ENCODE data around the gene MELTF.
"Not testable (repeated sequence)": the region's sequence is repeated elsewhere in the genome, so short reads cannot be mapped to it uniquely, and the experiment has no call there.

The MELTF gene

GRCh38 chr3:197029511-197030167 is at the start of gene MELTF:
Gene MELTF (minus strand): TSS chr3:197029817. CDS start chr3:197029702, 115 bp downstream.
- peak; percentile 27 for TF ChIP-seq CTCF (conservative IDR thresholded peaks at IDR 0.05; ENCODE audit: control insufficient read depth, insufficient read depth, low read depth, low read length)
- H3K4me3 ChIP-seq (ENCODE audit: control insufficient read depth, low read depth, low read length), result peak within 1 kb of the TSS; percentile 41
- DNase-seq (ENCODE audit: low read depth), result peak; percentile 64

- H3K4me3 ChIP-seq (ENCODE audit: control insufficient read depth, low read depth, low read length), result no peak overlapping the region
- no peak for TF ChIP-seq CTCF (conservative IDR thresholded peaks at IDR 0.05; ENCODE audit: control insufficient read depth, insufficient read depth, low read depth, low read length)
- DNase-seq (ENCODE audit: low read depth), result no peak
Measured at GRCh38 chr3:197076415-197076814, 46.8 kb upstream of the MELTF start.

GRCh38 chr3:197068077-197068476 is 38.5 kb upstream of the MELTF start:
- DNase-seq (ENCODE audit: low read depth), result no peak
- no peak overlapping the region for H3K4me3 ChIP-seq (ENCODE audit: control insufficient read depth, low read depth, low read length)
- TF ChIP-seq CTCF (conservative IDR thresholded peaks at IDR 0.05; ENCODE audit: control insufficient read depth, insufficient read depth, low read depth, low read length), result no peak

DNA sequence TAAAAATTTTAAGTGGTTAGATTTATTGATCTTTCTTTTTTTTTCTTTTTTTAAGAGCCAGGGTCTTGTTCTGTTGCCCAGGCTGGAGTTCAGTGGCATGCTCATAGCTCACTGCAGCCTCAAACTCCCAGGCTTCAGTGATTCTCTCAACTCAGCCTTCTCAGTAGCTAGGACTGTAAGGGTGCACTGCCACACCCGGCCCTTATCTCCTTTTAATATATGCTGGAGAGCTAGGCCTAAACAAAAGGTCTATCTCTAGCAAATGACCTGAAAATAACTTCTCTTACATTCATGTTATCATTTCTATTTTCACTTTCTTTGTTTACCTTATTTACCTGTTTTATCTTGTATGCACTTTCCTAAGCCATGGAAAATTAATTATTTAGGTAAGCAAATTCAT is 35.2 kb upstream of the MELTF start:
- no peak overlapping the region for H3K4me3 ChIP-seq (ENCODE audit: control insufficient read depth, low read depth, low read length)
- DNase-seq (ENCODE audit: low read depth), result no peak
- TF ChIP-seq CTCF (conservative IDR thresholded peaks at IDR 0.05; ENCODE audit: control insufficient read depth, insufficient read depth, low read depth, low read length), result no peak

DNA sequence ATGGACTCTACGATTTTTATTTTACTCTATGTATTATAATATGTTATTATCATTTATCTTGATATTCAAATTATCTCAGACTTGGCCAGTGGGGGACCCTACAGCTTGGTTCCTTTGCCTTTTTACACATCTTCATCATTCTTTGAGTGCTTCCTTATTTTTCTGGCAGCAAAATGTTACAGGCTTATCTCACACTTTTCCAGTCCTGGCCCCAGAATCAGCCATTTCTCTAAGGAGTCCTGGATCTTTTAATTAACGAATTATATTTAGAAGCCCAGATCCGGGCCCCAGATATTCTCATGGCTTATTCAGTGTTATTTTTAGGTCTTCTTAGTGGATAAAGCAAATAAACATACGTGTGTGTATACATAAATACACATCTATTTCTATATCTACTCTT is 32.8 kb upstream of the MELTF start:
- no peak overlapping the region for H3K4me3 ChIP-seq (ENCODE audit: control insufficient read depth, low read depth, low read length)

GRCh38 chr3:197051637-197052036 is 22.0 kb upstream of the MELTF start:
- DNase-seq (ENCODE audit: low read depth); H3K4me3 ChIP-seq (ENCODE audit: control insufficient read depth, low read depth, low read length): not testable (repeated sequence)

More for the DNA sequence above, 32.8 kb upstream of the MELTF start:
- DNase-seq (ENCODE audit: low read depth), result no peak
- no peak for TF ChIP-seq CTCF (conservative IDR thresholded peaks at IDR 0.05; ENCODE audit: control insufficient read depth, insufficient read depth, low read depth, low read length)

DNA sequence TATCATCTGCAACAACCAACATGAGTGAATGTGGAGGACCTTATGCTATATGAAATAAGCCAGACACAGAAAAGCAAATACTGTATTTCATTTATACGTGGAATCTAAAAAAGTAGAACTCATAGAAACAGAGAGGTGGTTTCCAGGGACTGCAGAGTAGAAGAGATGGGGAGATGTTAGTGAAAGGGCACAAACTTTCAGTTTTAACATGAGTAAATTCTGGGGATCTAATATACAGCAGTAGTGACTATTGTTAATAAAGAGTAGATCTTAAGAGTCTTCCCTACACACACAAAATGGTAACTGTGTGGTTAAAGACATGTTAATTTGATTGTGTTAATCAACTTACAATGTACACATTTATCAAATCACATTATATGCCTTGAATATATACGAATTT is 20.9 kb upstream of the MELTF start:
- DNase-seq (ENCODE audit: low read depth), result no peak
- no peak overlapping the region for H3K4me3 ChIP-seq (ENCODE audit: control insufficient read depth, low read depth, low read length)
- TF ChIP-seq CTCF (conservative IDR thresholded peaks at IDR 0.05; ENCODE audit: control insufficient read depth, insufficient read depth, low read depth, low read length), result no peak

All from fibroblast of mammary gland (primary cell).